Common myeloid progenitor, CD34-positive (primary cell): ENCODE measurements around the gene GABRB3.
"Not testable (repeated sequence)": the region's sequence is repeated elsewhere in the genome, so short reads cannot be mapped to it uniquely, and the experiment has no call there.

ENCODE experiments used
- CTCF ChIA-PET: fragments of 350-600 bp; sonication (Branson Sonifier 250); formaldehyde crosslinking; loops from one replicate; lab custom pipeline; 2021; ENCODE audit warnings: antibody characterized with exemption; lab: Charles Lee
- POLR2A ChIA-PET: fragments of 350-600 bp; sonication (Branson Sonifier 250); formaldehyde crosslinking; loops from one replicate; lab custom pipeline; 2021; ENCODE audit warnings: antibody characterized with exemption; lab: Charles Lee
- DNase-seq, 3 donors: peaks; one replicate each; pipeline versions ENCODE4 v3.0.0 to v3.0.0-alpha.2; 2013
- H3K27ac ChIP-seq, 2 experiments: 1 replicate in 1 of 2; 2 replicates in 1 of 2; pipeline ENCODE4 v1.7.0; 2013; ENCODE audit warnings: inconsistent platforms in 2 of 2, low read length in 2 of 2, mild to moderate bottlenecking in 2 of 2, low read depth in 1 of 2, moderate library complexity in 1 of 2; ENCODE audit not compliant: severe bottlenecking in 2 of 2, insufficient read depth in 1 of 2, poor library complexity in 1 of 2
- H3K27me3 ChIP-seq, 5 experiments: replicated peaks in 2 of 5; 1 replicate in 3 of 5; 2 replicates in 2 of 5; pipeline versions ENCODE4 v1.6.1 to v1.7.0; 2013; ENCODE audit warnings: low read length in 4 of 5, mild to moderate bottlenecking in 2 of 5, moderate library complexity in 2 of 5, inconsistent platforms in 1 of 5; ENCODE audit not compliant: insufficient read depth in 5 of 5, control insufficient read depth in 4 of 5
- H3K36me3 ChIP-seq, 4 experiments: 1 replicate in 2 of 4; 2 replicates in 2 of 4; pipeline versions ENCODE4 v1.6.1 to v1.7.0; 2013; ENCODE audit warnings: low read length in 3 of 4, control low read depth in 1 of 4, mild to moderate bottlenecking in 1 of 4; ENCODE audit not compliant: control insufficient read depth in 4 of 4, insufficient read depth in 4 of 4
- H3K4me1 ChIP-seq, 4 experiments: 1 replicate in 3 of 4; 2 replicates in 1 of 4; pipeline versions ENCODE4 v1.6.1 to v1.7.1; 2013; ENCODE audit warnings: low read length in 3 of 4, mild to moderate bottlenecking in 3 of 4, control low read depth in 1 of 4, inconsistent platforms in 1 of 4, moderate library complexity in 1 of 4; ENCODE audit not compliant: control insufficient read depth in 4 of 4, insufficient read depth in 4 of 4; ENCODE audit errors: control extremely low read depth in 1 of 4
- H3K4me3 ChIP-seq, 7 experiments: 1 replicate in 4 of 7; 2 replicates in 3 of 7; pipeline versions ENCODE4 v1.5.1 to v1.7.0; 2013; ENCODE audit warnings: mild to moderate bottlenecking in 7 of 7, low read length in 6 of 7, moderate library complexity in 6 of 7, inconsistent platforms in 2 of 7, low read depth in 2 of 7, control low read depth in 1 of 7; ENCODE audit not compliant: insufficient read depth in 4 of 7, control insufficient read depth in 1 of 7; ENCODE audit errors: extremely low read depth in 1 of 7
- H3K9me3 ChIP-seq, 5 experiments: 1 replicate in 4 of 5; 2 replicates in 1 of 5; pipeline versions ENCODE4 v1.6.1 to v1.7.1; 2013; ENCODE audit warnings: low read length in 4 of 5, mild to moderate bottlenecking in 2 of 5, inconsistent platforms in 1 of 5, low read depth in 1 of 5, moderate library complexity in 1 of 5; ENCODE audit not compliant: control insufficient read depth in 4 of 5, insufficient read depth in 2 of 5; ENCODE audit errors: control extremely low read depth in 1 of 5
- WGBS: methylation state at CpG from one replicate; pipeline ENCODE4 v1.1.5; 2013; ENCODE audit not compliant: insufficient coverage; 5-methylcytosine and 5-hydroxymethylcytosine counted together

GABRB3 gene

GRCh38 chr15:26721232-26721967 lies 51.5 kb downstream of the GABRB3 start:
- H3K4me3 ChIP-seq: no peak overlapping the region
- H3K27me3 ChIP-seq: peaks cover 0 to 3% (median 0%) of the 10 kb centered on the region in 5 experiments
- no peaks in the 10 kb centered on the region for H3K36me3 ChIP-seq
- no peak for DNase-seq
- H3K27ac ChIP-seq: no peak overlapping the region
- CTCF ChIA-PET: no interaction called here
- POLR2A ChIA-PET: no interaction called here
- H3K4me1 ChIP-seq: no peaks in the 10 kb centered on the region
- peaks cover 0 to 2% (median 0%) of the 10 kb centered on the region in 5 experiments for H3K9me3 ChIP-seq
- 9% methylated on average over 4 of the region's 5 CpGs for WGBS

GRCh38 chr15:26720546-26720945 lies 52.3 kb downstream of the GABRB3 start:
- peaks cover 0 to 3% (median 0%) of the 10 kb centered on the region in 5 experiments for H3K27me3 ChIP-seq
- no peak for DNase-seq
- CTCF ChIA-PET: no interaction called here
- POLR2A ChIA-PET: no interaction called here
- no peak overlapping the region for H3K4me3 ChIP-seq
- WGBS: 40% methylated on average over 1 of the region's 5 CpGs
- peaks cover 0 to 2% (median 0%) of the 10 kb centered on the region in 5 experiments for H3K9me3 ChIP-seq
- no peak overlapping the region for H3K27ac ChIP-seq
- H3K36me3 ChIP-seq: no peaks in the 10 kb centered on the region
- no peaks in the 10 kb centered on the region for H3K4me1 ChIP-seq

DNA sequence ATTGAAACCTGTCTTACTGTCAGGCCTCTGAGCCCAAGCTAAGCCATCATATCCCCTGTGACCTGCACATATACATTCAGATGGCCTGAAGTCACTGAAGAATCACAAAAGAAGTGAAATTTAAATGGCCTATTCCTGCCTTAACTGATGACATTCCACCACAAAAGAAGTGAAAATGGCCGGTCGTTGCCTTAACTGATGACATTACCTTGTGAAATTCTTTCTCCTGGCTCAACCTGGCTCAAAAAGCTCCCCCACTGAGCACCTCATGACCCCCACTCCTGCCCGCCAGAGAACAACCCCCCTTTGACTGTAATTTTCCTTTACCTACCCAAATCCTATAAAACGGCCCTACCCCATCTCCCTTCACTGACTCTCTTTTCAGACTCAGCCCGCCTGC lies 53.0 kb downstream of the GABRB3 start:
- WGBS: 8% methylated on average over 4 of the region's 5 CpGs
- H3K27me3 ChIP-seq, H3K27ac ChIP-seq, H3K4me1 ChIP-seq, DNase-seq, H3K9me3 ChIP-seq, H3K4me3 ChIP-seq, POLR2A ChIA-PET, H3K36me3 ChIP-seq, CTCF ChIA-PET: not testable (repeated sequence)

DNA sequence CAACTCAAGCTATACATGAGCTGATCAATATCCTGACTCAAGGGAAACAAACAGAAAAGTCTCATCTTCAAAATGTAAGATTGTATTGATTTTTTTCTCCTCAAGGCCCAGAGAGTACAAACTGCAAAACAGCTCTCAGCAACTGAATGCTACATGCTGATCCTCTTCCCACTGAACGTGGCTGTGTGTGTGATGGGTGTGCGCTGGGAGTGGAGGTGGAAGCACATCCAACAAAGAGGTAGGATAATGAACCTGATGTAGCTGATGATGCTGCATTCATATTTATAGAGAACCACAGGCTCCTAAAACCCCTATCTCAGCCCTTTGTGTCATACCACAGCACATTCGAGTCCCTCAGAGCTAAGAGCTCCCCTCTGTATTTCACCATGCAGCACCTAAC lies 56.8 kb downstream of the GABRB3 start:
- ChIA-PET POLR2A (no interaction called here), CTCF (no interaction called here)
- H3K27ac ChIP-seq: no peak overlapping the region
- peaks cover 0 to 2% (median 0%) of the 10 kb centered on the region in 5 experiments for H3K9me3 ChIP-seq
- H3K27me3 ChIP-seq: peaks cover 0 to 2% (median 0%) of the 10 kb centered on the region in 5 experiments
- DNase-seq: no peak
- 75% methylated on average over 1 of the region's 3 CpGs for WGBS
- H3K36me3 ChIP-seq: no peaks in the 10 kb centered on the region
- no peak overlapping the region for H3K4me3 ChIP-seq
- no peaks in the 10 kb centered on the region for H3K4me1 ChIP-seq

- Histone ChIP-seq H3K36me3 (no peaks in the 10 kb centered on the region), H3K27me3 (no peaks in the 10 kb centered on the region), H3K4me1 (no peaks in the 10 kb centered on the region), H3K4me3 (no peak overlapping the region), H3K27ac (no peak overlapping the region), H3K9me3 (no peaks in the 10 kb centered on the region)
- ChIA-PET CTCF (interaction anchor here (1.2 kb wide), 1 partner anchor 15 kb away, joined by 3 read pairs; no protein-coding TSS in a partner anchor), POLR2A (no interaction called here)
- WGBS: 94% methylated on average over 4 of the region's 5 CpGs
- DNase-seq: no peak
Measured at GRCh38 chr15:26713498-26713897, 59.4 kb downstream of the GABRB3 start.

DNA sequence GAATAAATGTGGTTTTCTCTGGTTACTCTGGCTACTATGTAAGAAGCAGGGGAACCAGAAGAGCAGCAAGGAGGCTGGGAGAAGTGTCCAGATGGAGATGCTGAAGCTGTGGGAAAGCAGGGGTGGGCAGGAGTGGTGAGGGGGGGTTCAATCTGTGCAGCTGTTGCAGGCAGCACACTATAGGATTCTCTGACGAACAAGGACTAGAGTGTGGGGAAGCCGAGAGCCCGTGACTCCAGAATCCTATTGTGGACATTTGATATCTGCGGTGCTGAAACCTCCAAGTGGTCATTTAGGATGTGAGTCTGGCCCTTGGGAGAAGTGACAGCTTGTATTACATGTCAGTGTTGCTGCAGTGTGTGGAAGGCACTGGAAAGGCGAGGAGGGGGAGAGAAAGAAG lies 60.5 kb downstream of the GABRB3 start:
- CTCF ChIA-PET: no interaction called here
- no peaks in the 10 kb centered on the region for H3K9me3 ChIP-seq
- no peaks in the 10 kb centered on the region for H3K4me1 ChIP-seq
- POLR2A ChIA-PET: no interaction called here
- no peak overlapping the region for H3K27ac ChIP-seq
- no peaks in the 10 kb centered on the region for H3K36me3 ChIP-seq
- H3K27me3 ChIP-seq: no peaks in the 10 kb centered on the region
- no peak overlapping the region for H3K4me3 ChIP-seq
- WGBS: 91% methylated on average over 4 of the region's 5 CpGs
- no peak for DNase-seq

GRCh38 chr15:26711445-26711844 lies 61.4 kb downstream of the GABRB3 start:
- H3K9me3 ChIP-seq: no peaks in the 10 kb centered on the region
- WGBS: 67% methylated on average over 6 of the region's 10 CpGs
- CTCF ChIA-PET: no interaction called here

More at GRCh38 chr15:26711445-26711844, 61.4 kb downstream of the GABRB3 start:
- H3K4me3 ChIP-seq: no peak overlapping the region
- no peaks in the 10 kb centered on the region for H3K4me1 ChIP-seq
- POLR2A ChIA-PET: no interaction called here
- no peaks in the 10 kb centered on the region for H3K27me3 ChIP-seq
- DNase-seq: no peak
- no peaks in the 10 kb centered on the region for H3K36me3 ChIP-seq
- no peak overlapping the region for H3K27ac ChIP-seq
